DOHH2 (cell line): ENCODE measurements around the gene CCK.

ENCODE experiments used
- H3F3A ChIP-seq: fragments of 200-600 bp; sonication (generic), shearing (Covaris generic); 2 replicates; pipeline ENCODE4 v1.6.0; 2016; ENCODE audit warnings: antibody characterized with exemption, mild to moderate bottlenecking; ENCODE audit not compliant: control insufficient read depth, insufficient read depth
- H3K27ac ChIP-seq: fragments of 200-600 bp; sonication (generic); 2 replicates; pipeline ENCODE4 v1.5.1; 2014; ENCODE audit warnings: low read depth, mild to moderate bottlenecking, low read length, moderate library complexity
- H3K27me3 ChIP-seq: fragments of 200-600 bp; sonication (generic); 2 replicates; pipeline ENCODE4 v1.6.1; 2014; ENCODE audit warnings: mild to moderate bottlenecking, low read length, mixed read lengths; ENCODE audit not compliant: control insufficient read depth
- H3K36me3 ChIP-seq: fragments of 200-600 bp; sonication (generic); 2 replicates; pipeline ENCODE4 v1.6.1; 2014; ENCODE audit warnings: mild to moderate bottlenecking, low read length, moderate library complexity, mixed read lengths; ENCODE audit not compliant: control insufficient read depth
- H3K4me1 ChIP-seq: fragments of 200-600 bp; sonication (generic); 2 replicates; pipeline ENCODE4 v1.6.1; 2014; ENCODE audit warnings: mild to moderate bottlenecking, low read length, mixed read lengths; ENCODE audit not compliant: control insufficient read depth
- H3K4me2 ChIP-seq: fragments of 200-600 bp; sonication (generic); 2 replicates; pipeline ENCODE4 v1.6.0; 2014; ENCODE audit warnings: mild to moderate bottlenecking, low read length, moderate library complexity
- H3K4me3 ChIP-seq: fragments of 200-600 bp; sonication (generic); 2 replicates; pipeline ENCODE4 v1.5.1; 2014; ENCODE audit warnings: mild to moderate bottlenecking, low read length, mixed read lengths
- H3K79me2 ChIP-seq: fragments of 200-600 bp; sonication (generic); 2 replicates; pipeline ENCODE4 v1.6.1; 2014; ENCODE audit warnings: mild to moderate bottlenecking, low read length, mixed read lengths; ENCODE audit not compliant: control insufficient read depth
- H3K9me2 ChIP-seq: fragments of 200-600 bp; sonication (generic); replicated peaks from 2 replicates; pipeline ENCODE4 v1.6.1; 2014; ENCODE audit warnings: mild to moderate bottlenecking, low read length, mixed read lengths; ENCODE audit not compliant: control insufficient read depth
- H3K9me3 ChIP-seq: fragments of 200-600 bp; sonication (generic); 2 replicates; pipeline ENCODE4 v1.6.1; 2014; ENCODE audit warnings: antibody characterized with exemption, low read length, mixed read lengths; ENCODE audit not compliant: control insufficient read depth, insufficient read depth
- H4K20me1 ChIP-seq: fragments of 200-600 bp; sonication (generic); 2 replicates; pipeline ENCODE4 v1.6.0; 2014; ENCODE audit warnings: low read depth, mild to moderate bottlenecking, antibody characterized with exemption, low read length, moderate library complexity; ENCODE audit not compliant: control insufficient read depth, insufficient read depth
- CTCF ChIP-seq: fragments of 200-600 bp; sonication (generic); IDR thresholded peaks from one replicate; pipeline ENCODE4 v1.5.1; 2014; ENCODE audit warnings: antibody characterized with exemption, mild to moderate bottlenecking, low read depth, low read length; ENCODE audit not compliant: poor library complexity, severe bottlenecking
- EZH2phosphoT487 ChIP-seq: fragments of 200-600 bp; sonication (generic); IDR thresholded peaks from 2 replicates; pipeline ENCODE4 v1.6.1; 2017; ENCODE audit warnings: borderline replicate concordance, mild to moderate bottlenecking, antibody characterized with exemption, low read length, moderate library complexity, mixed read lengths

The CCK gene

GRCh38 chr3:42275217-42275616 lies 9.2 kb upstream of the CCK start:
- H3K36me3 ChIP-seq = no peaks in the 10 kb centered on the region
- no peaks in the 10 kb centered on the region for H3K79me2 ChIP-seq
- no peak overlapping the region for H3K4me3 ChIP-seq
- H3K27ac ChIP-seq = no peak overlapping the region
- H3F3A ChIP-seq = no peaks in the 10 kb centered on the region
- H3K27me3 ChIP-seq = peaks cover 3% of the 10 kb centered on the region; the same call in 1 of the 2 replicates
- no peaks in the 10 kb centered on the region for H3K4me1 ChIP-seq
- no peaks in the 10 kb centered on the region for H4K20me1 ChIP-seq
- H3K9me2 ChIP-seq = no peaks in the 10 kb centered on the region
- peaks cover 10% of the 10 kb centered on the region for H3K9me3 ChIP-seq
- TF ChIP-seq EZH2phosphoT487 (no peak), CTCF (no peak)
- no peak overlapping the region for H3K4me2 ChIP-seq

GRCh38 chr3:42274266-42274665 lies 8.3 kb upstream of the CCK start:
- no peaks in the 10 kb centered on the region for H3F3A ChIP-seq
- TF ChIP-seq EZH2phosphoT487 = no peak
- TF ChIP-seq CTCF = no peak
- H3K4me3 ChIP-seq = no peak overlapping the region
- H3K36me3 ChIP-seq = no peaks in the 10 kb centered on the region
- no peaks in the 10 kb centered on the region for H3K9me2 ChIP-seq
- H3K27me3 ChIP-seq = peaks cover 3% of the 10 kb centered on the region; the same call in 1 of the 2 replicates
- peaks cover 4% of the 10 kb centered on the region for H3K9me3 ChIP-seq
- H3K27ac ChIP-seq = no peak overlapping the region
- no peaks in the 10 kb centered on the region for H4K20me1 ChIP-seq
- no peaks in the 10 kb centered on the region for H3K4me1 ChIP-seq
- H3K4me2 ChIP-seq = no peak overlapping the region
- no peaks in the 10 kb centered on the region for H3K79me2 ChIP-seq

GRCh38 chr3:42273361-42273760 lies 7.4 kb upstream of the CCK start:
- H3K4me3 ChIP-seq = no peak overlapping the region
- no peak overlapping the region for H3K27ac ChIP-seq
- H3K79me2 ChIP-seq = no peaks in the 10 kb centered on the region
- H3F3A ChIP-seq = no peaks in the 10 kb centered on the region
- no peaks in the 10 kb centered on the region for H3K4me1 ChIP-seq
- H3K4me2 ChIP-seq = no peak overlapping the region
- no peak for TF ChIP-seq EZH2phosphoT487
- no peak for TF ChIP-seq CTCF
- no peaks in the 10 kb centered on the region for H4K20me1 ChIP-seq
- H3K27me3 ChIP-seq = peaks cover 3% of the 10 kb centered on the region; the same call in 1 of the 2 replicates
- H3K9me3 ChIP-seq = peaks cover 4% of the 10 kb centered on the region
- no peaks in the 10 kb centered on the region for H3K9me2 ChIP-seq
- no peaks in the 10 kb centered on the region for H3K36me3 ChIP-seq

GRCh38 chr3:42271786-42272185 lies 5.8 kb upstream of the CCK start:
- peaks cover 4% of the 10 kb centered on the region for H3K9me3 ChIP-seq
- no peak overlapping the region for H3K4me3 ChIP-seq
- no peaks in the 10 kb centered on the region for H4K20me1 ChIP-seq
- no peaks in the 10 kb centered on the region for H3K9me2 ChIP-seq
- peaks cover 3% of the 10 kb centered on the region; the same call in 1 of the 2 replicates for H3K27me3 ChIP-seq
- H3K36me3 ChIP-seq = no peaks in the 10 kb centered on the region
- no peak for TF ChIP-seq CTCF
- TF ChIP-seq EZH2phosphoT487 = no peak
- H3K4me2 ChIP-seq = no peak overlapping the region
- no peaks in the 10 kb centered on the region for H3F3A ChIP-seq
- H3K79me2 ChIP-seq = no peaks in the 10 kb centered on the region
- H3K27ac ChIP-seq = no peak overlapping the region
- no peaks in the 10 kb centered on the region for H3K4me1 ChIP-seq
